Tibial nerve (tissue), 4 donors: ENCODE data around the gene CENPQ. TPM values are rescaled to one million over a fixed set of nuclear protein-coding genes. Genes with fewer than 3 reads are reported as not detected.

ENCODE experiments used
- DNase-seq, 2 donors: peaks; one replicate each; pipeline ENCODE4 v3.0.0-alpha.2; 2019; ENCODE audit warnings: low spot score in 2 of 2
- H3K27ac ChIP-seq, 4 donors: fragments of 200-600 bp; sonication (generic) in 3 of 4; one replicate each; pipeline ENCODE4 v1.5.1; 2017 to 2019; ENCODE audit warnings: mild to moderate bottlenecking in 1 of 4
- H3K27me3 ChIP-seq, 2 donors: fragments of 200-600 bp; sonication (generic) in 1 of 2; one replicate each; pipeline versions ENCODE4 v1.5.1 to v1.6.0; 2017 to 2019
- H3K36me3 ChIP-seq, 3 donors: fragments of 200-600 bp; sonication (generic); one replicate each; pipeline ENCODE4 v1.5.1; 2018 to 2019
- H3K4me1 ChIP-seq, 4 donors: fragments of 200-600 bp; sonication (generic) in 3 of 4; one replicate each; pipeline ENCODE4 v1.5.1; 2017 to 2019
- H3K4me3 ChIP-seq, 4 donors: fragments of 200-600 bp; sonication (generic) in 3 of 4; one replicate each; pipeline ENCODE4 v1.5.1; 2017 to 2019; ENCODE audit warnings: mild to moderate bottlenecking in 1 of 4, moderate library complexity in 1 of 4
- H3K9me3 ChIP-seq, 4 donors: fragments of 200-600 bp; sonication (generic) in 3 of 4; one replicate each; pipeline ENCODE4 v1.5.1; 2017 to 2019
- POLR2A ChIP-seq, 2 donors: fragments of 450-650 bp; IDR thresholded peaks; one replicate each; pipeline ENCODE4 v1.6.1; 2017; ENCODE audit warnings: antibody characterized with exemption in 2 of 2, mild to moderate bottlenecking in 2 of 2, moderate library complexity in 2 of 2
- WGBS, 2 donors: methylation state at CpG; one replicate each; pipeline ENCODE4 v1.1.5; 2018; 5-methylcytosine and 5-hydroxymethylcytosine counted together
- total RNA-seq, 4 donors: library from RNA; depleted of rRNA; stranded (reverse); fragments of >200 nt; gene quantifications; one replicate each; pipeline ENCODE4 v1.1.0, GENCODE V29; 2016
- TF ChIP-seq, protein P1 (sequence below), 5 experiments: fragments of 200-600 bp in 3 of 5; fragments of 450-650 bp in 2 of 5; sonication (generic) in 3 of 5; IDR thresholded peaks; one replicate each; pipeline ENCODE4 v1.5.1; 2016 to 2019; ENCODE audit warnings: antibody characterized with exemption in 5 of 5, mild to moderate bottlenecking in 3 of 5, moderate library complexity in 2 of 5

Gene CENPQ
- total RNA-seq, 4 donors from 2014 or later: 2.4 to 7.1 (median 4.9) TPM

DNA sequence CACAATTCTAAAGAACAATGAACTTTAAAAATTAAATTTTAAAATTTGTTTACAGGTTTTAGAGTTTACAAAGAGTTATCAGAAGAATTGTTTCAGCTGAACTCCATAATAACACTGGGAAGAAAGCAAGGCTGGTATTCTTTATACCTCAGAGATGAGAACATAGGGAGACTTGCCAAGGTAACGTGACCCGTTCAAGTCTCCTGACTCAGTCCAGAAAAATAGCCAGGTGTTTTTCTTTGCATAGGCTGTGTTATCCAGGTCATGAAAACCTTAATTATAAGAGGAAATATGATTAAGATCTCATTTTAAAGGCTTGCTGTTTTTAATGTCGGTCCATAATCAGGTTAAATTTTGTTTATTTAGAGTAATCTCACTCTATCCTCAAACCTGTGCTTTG is 78.8 kb downstream of the CENPQ start:
- 84 to 85% methylated on average over 3 of the region's 3 CpGs for WGBS, 2 donors

More for the DNA sequence above, 78.8 kb downstream of the CENPQ start:
- no peak overlapping the region for H3K4me3 ChIP-seq
- no peaks in the 10 kb centered on the region for H3K36me3 ChIP-seq
- no peaks in the 10 kb centered on the region for H3K27me3 ChIP-seq
- H3K27ac ChIP-seq: no peak overlapping the region
- no peaks in the 10 kb centered on the region for H3K9me3 ChIP-seq
- no peak for DNase-seq
- TF ChIP-seq, protein P1, sequence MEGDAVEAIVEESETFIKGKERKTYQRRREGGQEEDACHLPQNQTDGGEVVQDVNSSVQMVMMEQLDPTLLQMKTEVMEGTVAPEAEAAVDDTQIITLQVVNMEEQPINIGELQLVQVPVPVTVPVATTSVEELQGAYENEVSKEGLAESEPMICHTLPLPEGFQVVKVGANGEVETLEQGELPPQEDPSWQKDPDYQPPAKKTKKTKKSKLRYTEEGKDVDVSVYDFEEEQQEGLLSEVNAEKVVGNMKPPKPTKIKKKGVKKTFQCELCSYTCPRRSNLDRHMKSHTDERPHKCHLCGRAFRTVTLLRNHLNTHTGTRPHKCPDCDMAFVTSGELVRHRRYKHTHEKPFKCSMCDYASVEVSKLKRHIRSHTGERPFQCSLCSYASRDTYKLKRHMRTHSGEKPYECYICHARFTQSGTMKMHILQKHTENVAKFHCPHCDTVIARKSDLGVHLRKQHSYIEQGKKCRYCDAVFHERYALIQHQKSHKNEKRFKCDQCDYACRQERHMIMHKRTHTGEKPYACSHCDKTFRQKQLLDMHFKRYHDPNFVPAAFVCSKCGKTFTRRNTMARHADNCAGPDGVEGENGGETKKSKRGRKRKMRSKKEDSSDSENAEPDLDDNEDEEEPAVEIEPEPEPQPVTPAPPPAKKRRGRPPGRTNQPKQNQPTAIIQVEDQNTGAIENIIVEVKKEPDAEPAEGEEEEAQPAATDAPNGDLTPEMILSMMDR (IDR thresholded peaks at IDR 0.05): no peak
- TF ChIP-seq POLR2A (IDR thresholded peaks at IDR 0.05): no peak
- no peaks in the 10 kb centered on the region for H3K4me1 ChIP-seq

Other genes with a start within 250 kb of the CENPQ start
- gene MMUT, start 117 bp upstream of the CENPQ start, total RNA-seq: 10 to 100 TPM in 3 of 4 donors, 1 to 10 TPM in 1; 9.0 to 21.3 (median 19.4) TPM
- not detected for gene GLYATL3, start 36.6 kb downstream of the CENPQ start, total RNA-seq
- 1 to 10 TPM in 3 of 4 donors, under 1 TPM in 1; 0.90 to 5.9 (median 4.5) TPM for gene C6orf141, start 87.3 kb downstream of the CENPQ start, total RNA-seq
- 1 to 10 TPM in 3 of 4 donors, under 1 TPM in 1; 0.59 to 2.7 (median 2.1) TPM for gene RHAG, start 173.5 kb downstream of the CENPQ start, total RNA-seq